GM23338 (cell line): Measurements from ENCODE around the gene CTSF. TPM values are rescaled to one million over a fixed set of nuclear protein-coding genes. Genes with fewer than 3 reads are reported as not detected.

Experiments
- ATAC-seq: fragments of 200-7000 bp; cut with Tn5 transposase; 3 replicates; pipeline ENCODE4 v1.9.1; 2020
- DNase-seq: peaks from one replicate; pipeline ENCODE4 v3.0.0-alpha.2; 2015; ENCODE audit warnings: low spot score
- H2AFZ ChIP-seq: fragments of 200-600 bp; sonication (generic); 2 replicates; pipeline ENCODE4 v1.8.0; 2016; ENCODE audit warnings: antibody characterized with exemption, mild to moderate bottlenecking, moderate library complexity
- H3F3A ChIP-seq: fragments of 200-600 bp; sonication (generic); replicated peaks from 2 replicates; pipeline ENCODE4 v1.8.0; 2017; ENCODE audit warnings: antibody characterized with exemption, mixed run types, low read depth
- H3K27ac ChIP-seq: fragments of 200-600 bp; sonication (generic); 2 replicates; pipeline ENCODE4 v1.6.1; 2016; ENCODE audit warnings: low read depth
- H3K27me3 ChIP-seq: fragments of 200-600 bp; sonication (generic); 2 replicates; pipeline ENCODE4 v1.8.0; 2016; ENCODE audit warnings: mild to moderate bottlenecking, mixed run types, moderate library complexity; ENCODE audit not compliant: insufficient read depth
- H3K36me3 ChIP-seq: fragments of 200-600 bp; sonication (generic); 2 replicates; pipeline ENCODE4 v1.8.0; 2016; ENCODE audit warnings: mild to moderate bottlenecking; ENCODE audit not compliant: insufficient read depth
- H3K4me1 ChIP-seq: fragments of 200-600 bp; sonication (generic); 2 replicates; pipeline ENCODE4 v1.8.0; 2016; ENCODE audit warnings: mild to moderate bottlenecking, moderate library complexity; ENCODE audit not compliant: insufficient read depth
- H3K4me2 ChIP-seq: fragments of 200-600 bp; sonication (generic); 2 replicates; pipeline ENCODE4 v1.7.1; 2017; ENCODE audit warnings: mixed run types
- H3K4me3 ChIP-seq: fragments of 200-600 bp; sonication (generic); 2 replicates; pipeline ENCODE4 v1.6.1; 2016; ENCODE audit warnings: mixed run types
- H3K79me2 ChIP-seq: fragments of 200-600 bp; sonication (generic); replicated peaks from 2 replicates; pipeline ENCODE4 v1.8.0; 2017; ENCODE audit warnings: mild to moderate bottlenecking; ENCODE audit not compliant: insufficient read depth
- H3K9me2 ChIP-seq: fragments of 200-600 bp; sonication (generic); 2 replicates; pipeline ENCODE4 v1.8.0; 2017; ENCODE audit not compliant: insufficient read depth
- H4K20me1 ChIP-seq: fragments of 200-600 bp; sonication (generic); replicated peaks from 2 replicates; pipeline ENCODE4 v1.8.0; 2017; ENCODE audit warnings: mild to moderate bottlenecking; ENCODE audit not compliant: insufficient read depth
- H3K27ac Mint-ChIP-seq: 2 replicates; pipeline ENCODE4 v1.8.0; 2020; ENCODE audit warnings: inconsistent platforms, mild to moderate bottlenecking, moderate library complexity, mixed read lengths
- H3K27me3 Mint-ChIP-seq: 3 replicates; pipeline ENCODE4 v1.8.0; 2022; ENCODE audit warnings: low read depth, mild to moderate bottlenecking, moderate library complexity, mixed read lengths, inconsistent platforms; ENCODE audit not compliant: insufficient read depth, poor library complexity
- H3K36me3 Mint-ChIP-seq: 3 replicates; pipeline ENCODE4 v1.8.0; 2021; ENCODE audit warnings: low read depth, mild to moderate bottlenecking, inconsistent platforms, moderate library complexity, mixed read lengths
- H3K4me1 Mint-ChIP-seq: 3 replicates; pipeline ENCODE4 v1.8.0; 2020; ENCODE audit warnings: mild to moderate bottlenecking, inconsistent platforms, mixed read lengths
- H3K4me3 Mint-ChIP-seq: 3 replicates; pipeline ENCODE4 v1.8.0; 2021; ENCODE audit warnings: moderate library complexity, mild to moderate bottlenecking, inconsistent platforms, mixed read lengths
- H3K9me3 Mint-ChIP-seq: 3 replicates; pipeline ENCODE4 v1.8.0; 2020; ENCODE audit warnings: moderate library complexity, mild to moderate bottlenecking, inconsistent platforms, mixed read lengths
- CREB1 ChIP-seq: fragments of 250-450 bp; sonication (Bioruptor Pico); IDR thresholded peaks from 2 replicates; pipeline ENCODE4 v1.5.0; 2020; ENCODE audit warnings: low read depth, mild to moderate bottlenecking, moderate library complexity
- EZH2 ChIP-seq: fragments of 200-600 bp; sonication (generic); IDR thresholded peaks from one replicate; pipeline ENCODE4 v1.8.0; 2017; ENCODE audit warnings: antibody characterized with exemption, mild to moderate bottlenecking, low read depth; ENCODE audit not compliant: unreplicated experiment
- ZNF114 ChIP-seq: fragments of 250-450 bp; sonication (Bioruptor Pico); IDR thresholded peaks from 2 replicates; pipeline ENCODE4 v1.5.0; 2020; ENCODE audit warnings: mild to moderate bottlenecking, moderate library complexity
- ZNF462 ChIP-seq: fragments of 250-450 bp; sonication (Bioruptor Pico); IDR thresholded peaks from 2 replicates; pipeline ENCODE4 v1.5.0; 2020; ENCODE audit warnings: mild to moderate bottlenecking, moderate library complexity
- polyA plus RNA-seq: library from polyadenylated mRNA; unstranded; fragments of >200 nt; fragmentation: Nextera tagmentation; extraction: Ambion mirVana; gene quantifications from 2 replicates; pipeline ENCODE4 v1.2.1, GENCODE V29; 2016
- total RNA-seq: library from RNA; depleted of rRNA; stranded (reverse); fragments of >200 nt; shearing (Covaris generic); gene quantifications from 2 replicates; pipeline ENCODE4 v1.2.3, GENCODE V29; 2014
- TF ChIP-seq, protein P1 (sequence below): IDR thresholded peaks from 2 replicates; pipeline ENCODE4 v1.6.1; 2016; ENCODE audit warnings: antibody characterized with exemption

The CTSF gene
- total and polyA plus RNA-seq, 2 experiments from 2014 or later, result 20.4 to 51.1 TPM

- H3K4me1 Mint-ChIP-seq, result peaks cover 5% of the 10 kb centered on the region; the same call in 2 of the 3 replicates
- no peak for ATAC-seq
- peaks cover 7% of the 10 kb centered on the region; the same call in 1 of the 3 replicates for H3K36me3 Mint-ChIP-seq
- Histone ChIP-seq H3K79me2 (no peaks in the 10 kb centered on the region), H3K27ac (no peak overlapping the region), H3K4me1 (no peaks in the 10 kb centered on the region), H3F3A (no peaks in the 10 kb centered on the region), H3K4me3 (no peak overlapping the region), H3K36me3 (no peaks in the 10 kb centered on the region), H2AFZ (no peak overlapping the region), H3K9me2 (no peaks in the 10 kb centered on the region), H4K20me1 (no peaks in the 10 kb centered on the region), H3K4me2 (no peak overlapping the region), H3K27me3 (no peaks in the 10 kb centered on the region)
- DNase-seq, result no peak
- no peak overlapping the region for H3K27ac Mint-ChIP-seq
- no peak overlapping the region for H3K4me3 Mint-ChIP-seq
- TF ChIP-seq ZNF462 (CRISPR knock-in tag) (no peak), EZH2 (no peak), ZNF114 (CRISPR knock-in tag) (no peak)
- TF ChIP-seq, protein P1, sequence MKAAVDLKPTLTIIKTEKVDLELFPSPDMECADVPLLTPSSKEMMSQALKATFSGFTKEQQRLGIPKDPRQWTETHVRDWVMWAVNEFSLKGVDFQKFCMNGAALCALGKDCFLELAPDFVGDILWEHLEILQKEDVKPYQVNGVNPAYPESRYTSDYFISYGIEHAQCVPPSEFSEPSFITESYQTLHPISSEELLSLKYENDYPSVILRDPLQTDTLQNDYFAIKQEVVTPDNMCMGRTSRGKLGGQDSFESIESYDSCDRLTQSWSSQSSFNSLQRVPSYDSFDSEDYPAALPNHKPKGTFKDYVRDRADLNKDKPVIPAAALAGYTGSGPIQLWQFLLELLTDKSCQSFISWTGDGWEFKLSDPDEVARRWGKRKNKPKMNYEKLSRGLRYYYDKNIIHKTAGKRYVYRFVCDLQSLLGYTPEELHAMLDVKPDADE, result no peak
- no peaks in the 10 kb centered on the region for H3K9me3 Mint-ChIP-seq
- H3K27me3 Mint-ChIP-seq, result peaks cover 7% of the 10 kb centered on the region
These were observed 38.8 kb downstream of the CTSF start for GRCh38 chr11:66529655-66530054.

- peaks cover 9% of the 10 kb centered on the region; the same call in 2 of the 3 replicates for H3K36me3 Mint-ChIP-seq
- H3K9me2 ChIP-seq, result no peaks in the 10 kb centered on the region
- H3K27me3 ChIP-seq, result no peaks in the 10 kb centered on the region
- peaks cover 8% of the 10 kb centered on the region for H3K27me3 Mint-ChIP-seq
- DNase-seq, result peak; percentile 59
- no peaks in the 10 kb centered on the region for H3K4me1 ChIP-seq
- no peaks in the 10 kb centered on the region for H4K20me1 ChIP-seq
- H3F3A ChIP-seq, result no peaks in the 10 kb centered on the region
- H3K79me2 ChIP-seq, result no peaks in the 10 kb centered on the region
- H3K27ac Mint-ChIP-seq, result no peak overlapping the region
- H3K36me3 ChIP-seq, result no peaks in the 10 kb centered on the region
- H3K4me1 Mint-ChIP-seq, result peaks cover 5% of the 10 kb centered on the region; the same call in 2 of the 3 replicates
- H3K4me3 Mint-ChIP-seq, result no peak overlapping the region
- H3K4me3 ChIP-seq, result no peak overlapping the region
- H3K9me3 Mint-ChIP-seq, result no peaks in the 10 kb centered on the region
- H3K4me2 ChIP-seq, result no peak overlapping the region
- H3K27ac ChIP-seq, result no peak overlapping the region
- peak; percentile 72 for ATAC-seq
- no peak for TF ChIP-seq CREB1
- no peak overlapping the region for H2AFZ ChIP-seq
These were observed 39.3 kb downstream of the CTSF start for GRCh38 chr11:66529069-66529468.
